ENCODE results near the gene FLNA. TPM values are rescaled to one million over a fixed set of nuclear protein-coding genes. Genes with fewer than 3 reads are reported as not detected.

Gene FLNA
- total and polyA plus RNA-seq, 2 of the 13 experiments (the other 11 are each of a cell fraction or from before 2014, with no cell fraction given): 83.4 to 174 TPM

DNA sequence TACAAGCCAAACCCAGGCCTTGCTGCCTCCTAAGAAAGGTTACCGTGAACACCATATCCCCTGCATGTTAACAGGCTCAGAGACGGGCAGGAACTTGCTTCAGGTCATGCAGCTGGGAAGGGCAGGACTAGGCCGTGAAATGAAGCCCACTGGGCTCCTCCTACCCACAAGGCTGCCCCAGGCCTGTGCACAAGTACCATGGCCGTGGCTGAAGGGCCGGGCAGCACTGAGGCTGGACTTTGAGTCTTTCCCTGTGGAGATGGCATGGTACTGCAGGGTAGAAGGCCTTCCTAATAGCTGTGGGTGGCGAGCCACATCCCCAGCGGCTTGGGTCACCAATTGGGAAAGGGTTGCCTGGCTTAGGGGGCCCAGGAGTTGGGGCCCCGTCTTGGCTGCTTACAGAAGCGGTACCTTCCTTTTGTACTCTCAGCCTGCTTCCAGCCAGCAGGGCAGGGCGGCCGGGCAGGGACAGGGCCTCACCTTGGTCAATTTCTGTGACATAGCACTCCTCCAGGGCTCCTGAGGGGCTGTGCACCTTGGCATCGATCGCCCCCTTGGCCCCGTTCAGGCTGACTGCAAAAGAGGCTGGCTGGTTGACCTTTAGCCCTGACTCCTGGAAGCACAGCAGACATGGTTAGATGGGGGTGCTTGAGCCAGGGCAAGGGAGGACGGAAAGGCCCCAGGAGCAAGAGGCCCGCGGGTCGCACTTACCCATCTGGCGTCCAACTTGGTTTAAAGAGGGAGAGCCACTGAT is 23.8 kb downstream of the FLNA start (continued):
- TF ChIP-seq, protein P1, sequence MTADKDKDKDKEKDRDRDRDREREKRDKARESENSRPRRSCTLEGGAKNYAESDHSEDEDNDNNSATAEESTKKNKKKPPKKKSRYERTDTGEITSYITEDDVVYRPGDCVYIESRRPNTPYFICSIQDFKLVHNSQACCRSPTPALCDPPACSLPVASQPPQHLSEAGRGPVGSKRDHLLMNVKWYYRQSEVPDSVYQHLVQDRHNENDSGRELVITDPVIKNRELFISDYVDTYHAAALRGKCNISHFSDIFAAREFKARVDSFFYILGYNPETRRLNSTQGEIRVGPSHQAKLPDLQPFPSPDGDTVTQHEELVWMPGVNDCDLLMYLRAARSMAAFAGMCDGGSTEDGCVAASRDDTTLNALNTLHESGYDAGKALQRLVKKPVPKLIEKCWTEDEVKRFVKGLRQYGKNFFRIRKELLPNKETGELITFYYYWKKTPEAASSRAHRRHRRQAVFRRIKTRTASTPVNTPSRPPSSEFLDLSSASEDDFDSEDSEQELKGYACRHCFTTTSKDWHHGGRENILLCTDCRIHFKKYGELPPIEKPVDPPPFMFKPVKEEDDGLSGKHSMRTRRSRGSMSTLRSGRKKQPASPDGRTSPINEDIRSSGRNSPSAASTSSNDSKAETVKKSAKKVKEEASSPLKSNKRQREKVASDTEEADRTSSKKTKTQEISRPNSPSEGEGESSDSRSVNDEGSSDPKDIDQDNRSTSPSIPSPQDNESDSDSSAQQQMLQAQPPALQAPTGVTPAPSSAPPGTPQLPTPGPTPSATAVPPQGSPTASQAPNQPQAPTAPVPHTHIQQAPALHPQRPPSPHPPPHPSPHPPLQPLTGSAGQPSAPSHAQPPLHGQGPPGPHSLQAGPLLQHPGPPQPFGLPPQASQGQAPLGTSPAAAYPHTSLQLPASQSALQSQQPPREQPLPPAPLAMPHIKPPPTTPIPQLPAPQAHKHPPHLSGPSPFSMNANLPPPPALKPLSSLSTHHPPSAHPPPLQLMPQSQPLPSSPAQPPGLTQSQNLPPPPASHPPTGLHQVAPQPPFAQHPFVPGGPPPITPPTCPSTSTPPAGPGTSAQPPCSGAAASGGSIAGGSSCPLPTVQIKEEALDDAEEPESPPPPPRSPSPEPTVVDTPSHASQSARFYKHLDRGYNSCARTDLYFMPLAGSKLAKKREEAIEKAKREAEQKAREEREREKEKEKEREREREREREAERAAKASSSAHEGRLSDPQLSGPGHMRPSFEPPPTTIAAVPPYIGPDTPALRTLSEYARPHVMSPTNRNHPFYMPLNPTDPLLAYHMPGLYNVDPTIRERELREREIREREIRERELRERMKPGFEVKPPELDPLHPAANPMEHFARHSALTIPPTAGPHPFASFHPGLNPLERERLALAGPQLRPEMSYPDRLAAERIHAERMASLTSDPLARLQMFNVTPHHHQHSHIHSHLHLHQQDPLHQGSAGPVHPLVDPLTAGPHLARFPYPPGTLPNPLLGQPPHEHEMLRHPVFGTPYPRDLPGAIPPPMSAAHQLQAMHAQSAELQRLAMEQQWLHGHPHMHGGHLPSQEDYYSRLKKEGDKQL (CRISPR knock-in tag; IDR thresholded peaks at IDR 0.05; ENCODE audit: low read depth): no peak
- TF ChIP-seq ATF7 (IDR thresholded peaks at IDR 0.05): no peak
- TF ChIP-seq ATF7 (CRISPR knock-in tag; IDR thresholded peaks at IDR 0.05): no peak
- TF ChIP-seq MBD4 (IDR thresholded peaks at IDR 0.05; ENCODE audit: borderline replicate concordance, low read length): no peak
- no peak for TF ChIP-seq ZNF816 (CRISPR knock-in tag; IDR thresholded peaks at IDR 0.05; ENCODE audit: borderline replicate concordance)
- TF ChIP-seq HOXA7 (CRISPR knock-in tag; IDR thresholded peaks at IDR 0.05): no peak
- no peak for TF ChIP-seq ZNF552 (CRISPR knock-in tag; IDR thresholded peaks at IDR 0.05; ENCODE audit: borderline replicate concordance)
- TF ChIP-seq ZNF652 (CRISPR knock-in tag; IDR thresholded peaks at IDR 0.05; ENCODE audit: borderline replicate concordance, low read depth): no peak
- no peak for TF ChIP-seq KDM5A (IDR thresholded peaks at IDR 0.05; ENCODE audit: borderline replicate concordance, low read length)
- TF ChIP-seq ZNF326 (CRISPR knock-in tag; IDR thresholded peaks at IDR 0.05; ENCODE audit: borderline replicate concordance): no peak

Data from HepG2 (cell line).